Parathyroid adenoma (tissue), 2 donors: Measurements from ENCODE around the gene PCSK5.

Experiments used
- H2AFZ ChIP-seq: fragments of 300-600 bp; sonication (generic); one replicate; pipeline ENCODE4 v1.7.0; 2017; ENCODE audit warnings: antibody characterized with exemption, mild to moderate bottlenecking
- H3K27ac ChIP-seq: fragments of 300-600 bp; sonication (generic); one replicate; pipeline ENCODE4 v1.7.0; 2017
- H3K27me3 ChIP-seq: fragments of 300-600 bp; sonication (generic); one replicate; pipeline ENCODE4 v1.7.0; 2017; ENCODE audit warnings: low read length; ENCODE audit not compliant: control insufficient read depth, insufficient read depth
- H3K36me3 ChIP-seq: fragments of 300-600 bp; sonication (generic); one replicate; pipeline ENCODE4 v1.7.0; 2017; ENCODE audit warnings: low read length; ENCODE audit not compliant: control insufficient read depth, insufficient read depth
- H3K4me1 ChIP-seq: fragments of 300-600 bp; sonication (generic); one replicate; pipeline ENCODE4 v1.7.0; 2017; ENCODE audit warnings: control low read depth
- H3K4me2 ChIP-seq: fragments of 300-600 bp; sonication (generic); one replicate; pipeline ENCODE4 v1.7.0; 2017; ENCODE audit warnings: low read length
- H3K4me3 ChIP-seq: fragments of 300-600 bp; sonication (generic); one replicate; pipeline ENCODE4 v1.7.0; 2017; ENCODE audit warnings: low read depth, low read length
- H3K79me2 ChIP-seq: fragments of 300-600 bp; sonication (generic); one replicate; pipeline ENCODE4 v1.7.0; 2017; ENCODE audit warnings: control low read depth
- H3K9ac ChIP-seq: fragments of 300-600 bp; sonication (generic); one replicate; pipeline ENCODE4 v1.7.0; 2017; ENCODE audit warnings: mild to moderate bottlenecking
- H3K9me3 ChIP-seq: fragments of 300-600 bp; sonication (generic); one replicate; pipeline ENCODE4 v1.7.0; 2017; ENCODE audit warnings: low read length; ENCODE audit not compliant: control insufficient read depth
- TF ChIP-seq, protein P1 (sequence below): fragments of 300-600 bp; sonication (generic); IDR thresholded peaks from one replicate; pipeline ENCODE4 v1.7.0; 2017; ENCODE audit warnings: antibody characterized with exemption, mild to moderate bottlenecking
- donor health status: primary hyperparathyroidism.

Gene PCSK5

DNA sequence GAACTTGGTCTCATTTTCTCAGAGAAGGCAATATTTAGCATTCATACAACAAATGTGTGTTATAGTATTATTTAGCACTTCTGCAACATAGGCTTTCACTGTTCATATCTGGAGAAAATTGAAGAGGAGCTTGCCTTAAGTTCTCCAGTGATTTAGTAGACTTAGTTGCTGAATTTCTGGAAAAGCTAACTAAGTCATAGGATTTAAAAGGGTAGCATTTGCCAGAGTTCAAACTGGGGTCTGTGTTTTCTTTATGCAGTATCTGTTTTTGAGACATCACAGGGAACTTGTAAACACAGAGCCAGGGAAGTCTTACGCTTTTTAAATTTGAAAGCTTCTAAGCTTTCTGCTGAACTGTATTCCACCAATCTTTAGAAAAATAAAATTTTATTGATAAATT lies 8.7 kb upstream of the PCSK5 start:
- Histone ChIP-seq H3K9ac (no peak overlapping the region), H3K4me2 (no peak overlapping the region), H3K9me3 (no peaks in the 10 kb centered on the region), H3K27ac (no peak overlapping the region), H3K4me3 (no peak overlapping the region), H3K27me3 (no peaks in the 10 kb centered on the region), H3K36me3 (no peaks in the 10 kb centered on the region), H3K79me2 (no peaks in the 10 kb centered on the region), H3K4me1 (no peaks in the 10 kb centered on the region), H2AFZ (no peak overlapping the region)
- TF ChIP-seq, protein P1, sequence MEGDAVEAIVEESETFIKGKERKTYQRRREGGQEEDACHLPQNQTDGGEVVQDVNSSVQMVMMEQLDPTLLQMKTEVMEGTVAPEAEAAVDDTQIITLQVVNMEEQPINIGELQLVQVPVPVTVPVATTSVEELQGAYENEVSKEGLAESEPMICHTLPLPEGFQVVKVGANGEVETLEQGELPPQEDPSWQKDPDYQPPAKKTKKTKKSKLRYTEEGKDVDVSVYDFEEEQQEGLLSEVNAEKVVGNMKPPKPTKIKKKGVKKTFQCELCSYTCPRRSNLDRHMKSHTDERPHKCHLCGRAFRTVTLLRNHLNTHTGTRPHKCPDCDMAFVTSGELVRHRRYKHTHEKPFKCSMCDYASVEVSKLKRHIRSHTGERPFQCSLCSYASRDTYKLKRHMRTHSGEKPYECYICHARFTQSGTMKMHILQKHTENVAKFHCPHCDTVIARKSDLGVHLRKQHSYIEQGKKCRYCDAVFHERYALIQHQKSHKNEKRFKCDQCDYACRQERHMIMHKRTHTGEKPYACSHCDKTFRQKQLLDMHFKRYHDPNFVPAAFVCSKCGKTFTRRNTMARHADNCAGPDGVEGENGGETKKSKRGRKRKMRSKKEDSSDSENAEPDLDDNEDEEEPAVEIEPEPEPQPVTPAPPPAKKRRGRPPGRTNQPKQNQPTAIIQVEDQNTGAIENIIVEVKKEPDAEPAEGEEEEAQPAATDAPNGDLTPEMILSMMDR: no peak

DNA sequence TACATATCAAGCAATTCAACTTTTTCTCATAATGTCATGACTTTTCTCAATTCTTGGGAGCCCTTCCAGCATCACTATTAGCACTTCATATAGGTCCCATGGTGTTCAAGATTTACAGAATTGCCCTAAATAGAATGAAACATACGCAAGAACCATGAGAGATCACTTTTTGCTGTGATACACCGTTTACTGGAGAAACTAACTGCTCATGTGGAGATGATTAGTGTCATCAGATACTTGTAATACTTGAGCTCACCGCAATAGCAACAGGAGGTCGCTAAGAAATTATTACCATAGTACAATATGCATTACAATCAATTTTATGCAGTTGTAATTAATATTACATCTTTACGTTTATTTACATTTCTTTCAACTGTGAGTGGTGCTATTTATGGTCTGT lies 4.8 kb upstream of the PCSK5 start:
- Histone ChIP-seq H3K36me3 (no peaks in the 10 kb centered on the region), H3K4me2 (no peak overlapping the region), H3K9ac (no peak overlapping the region), H3K4me1 (no peaks in the 10 kb centered on the region), H2AFZ (no peak overlapping the region), H3K27ac (no peak overlapping the region), H3K4me3 (no peak overlapping the region), H3K9me3 (no peaks in the 10 kb centered on the region), H3K27me3 (no peaks in the 10 kb centered on the region), H3K79me2 (no peaks in the 10 kb centered on the region)
- TF ChIP-seq, protein P1: no peak

DNA sequence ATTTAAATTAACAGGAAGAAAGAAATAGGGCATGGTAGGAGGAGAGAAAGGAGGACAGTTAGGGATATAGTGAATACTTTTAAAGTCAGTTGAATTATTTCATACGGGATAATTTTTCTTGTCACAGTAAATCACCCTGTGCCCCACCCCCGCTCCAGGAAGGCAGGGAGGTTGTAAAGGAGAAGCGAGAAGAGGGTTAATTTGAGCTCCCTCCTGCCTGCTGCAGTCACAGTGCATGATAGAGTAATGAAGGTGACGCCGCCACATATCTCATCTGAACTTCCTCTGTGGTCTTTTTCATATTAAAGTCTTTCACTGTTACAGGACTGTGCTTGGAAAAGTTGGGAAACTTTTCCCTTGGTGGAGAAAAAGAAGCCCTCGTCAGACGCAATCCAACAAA lies 896 bp upstream of the PCSK5 start:
- H3K36me3 ChIP-seq: no peaks in the 10 kb centered on the region
- H3K79me2 ChIP-seq: no peaks in the 10 kb centered on the region
- H3K4me2 ChIP-seq: peak overlapping the region; percentile 95
- H3K27me3 ChIP-seq: no peaks in the 10 kb centered on the region
- TF ChIP-seq, protein P1: no peak
- no peaks in the 10 kb centered on the region for H3K9me3 ChIP-seq
- H3K9ac ChIP-seq: no peak overlapping the region
- peak overlapping the region; percentile 84 for H3K4me3 ChIP-seq
- peak overlapping the region; percentile 81 for H3K27ac ChIP-seq
- peak overlapping the region; percentile 93 for H2AFZ ChIP-seq
- no peaks in the 10 kb centered on the region for H3K4me1 ChIP-seq

DNA sequence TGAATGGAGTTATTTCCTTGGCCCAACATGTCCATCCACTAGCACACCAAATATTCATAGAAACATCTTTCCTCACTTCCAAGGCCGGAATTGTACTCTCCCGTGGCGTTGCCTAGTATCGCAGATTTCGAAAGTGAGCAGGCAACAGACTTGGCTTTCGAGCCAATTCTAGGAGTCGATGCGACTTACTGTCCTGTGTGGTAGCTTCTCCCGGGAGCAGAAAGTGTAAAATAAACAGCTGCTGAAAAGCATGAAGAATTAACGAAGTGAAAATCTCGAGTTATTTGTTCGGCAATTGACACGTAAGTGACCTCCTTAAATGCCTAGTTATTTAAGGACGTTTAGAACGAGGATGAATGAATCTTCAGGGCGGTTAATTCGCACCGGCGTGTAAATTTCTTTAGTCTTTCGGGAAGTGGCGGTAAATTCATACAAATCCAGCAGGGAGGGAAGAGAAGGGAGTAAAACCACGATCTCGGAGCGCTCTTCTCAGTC lies 449 bp upstream of the PCSK5 start:
- peak overlapping the region; percentile 84 for H3K4me3 ChIP-seq
- TF ChIP-seq, protein P1: no peak
- H3K9ac ChIP-seq: peak overlapping the region; percentile 37
- no peaks in the 10 kb centered on the region for H3K36me3 ChIP-seq
- peak overlapping the region; percentile 81 for H3K27ac ChIP-seq
- no peaks in the 10 kb centered on the region for H3K4me1 ChIP-seq
- H3K9me3 ChIP-seq: no peaks in the 10 kb centered on the region
- peak overlapping the region; percentile 95 for H3K4me2 ChIP-seq
- H3K27me3 ChIP-seq: no peaks in the 10 kb centered on the region
- H3K79me2 ChIP-seq: no peaks in the 10 kb centered on the region
- H2AFZ ChIP-seq: peak overlapping the region; percentile 93

DNA sequence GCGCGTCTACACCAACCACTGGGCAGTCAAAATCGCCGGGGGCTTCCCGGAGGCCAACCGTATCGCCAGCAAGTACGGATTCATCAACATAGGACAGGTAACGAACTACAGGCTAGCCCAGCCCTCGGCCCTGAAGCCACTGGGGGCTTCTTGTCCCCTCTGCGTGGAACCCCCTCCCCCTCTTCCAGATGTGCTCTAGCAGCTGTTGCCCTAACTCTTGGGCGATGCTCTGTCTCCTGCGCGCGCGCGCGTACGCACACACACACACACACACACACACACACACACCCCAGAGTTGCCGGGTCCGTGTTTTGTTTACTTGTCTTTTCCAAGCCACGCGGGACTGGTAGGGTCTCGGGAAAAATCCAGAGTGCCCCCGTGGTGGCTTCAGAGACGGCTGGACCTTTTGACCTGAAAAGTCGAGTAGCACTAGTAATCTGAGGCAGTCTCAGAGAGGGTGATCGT lies 836 bp downstream of the PCSK5 start:
- H3K9ac ChIP-seq: peak overlapping the region; percentile 7
- H3K27ac ChIP-seq: peak overlapping the region; percentile 81
- TF ChIP-seq, protein P1: no peak
- H3K4me2 ChIP-seq: peak overlapping the region; percentile 95
- H3K9me3 ChIP-seq: no peaks in the 10 kb centered on the region
- no peaks in the 10 kb centered on the region for H3K79me2 ChIP-seq
- H3K27me3 ChIP-seq: no peaks in the 10 kb centered on the region
- H2AFZ ChIP-seq: peak overlapping the region; percentile 93
- H3K4me3 ChIP-seq: peak overlapping the region; percentile 84
- no peaks in the 10 kb centered on the region for H3K4me1 ChIP-seq
- H3K36me3 ChIP-seq: no peaks in the 10 kb centered on the region
